Measurements from ENCODE around the gene CALM3. TPM values are rescaled to one million over a fixed set of nuclear protein-coding genes. Genes with fewer than 3 reads are reported as not detected.

CALM3 gene
- total RNA-seq, 1 donor from 2014 or later, result 181 TPM

DNA sequence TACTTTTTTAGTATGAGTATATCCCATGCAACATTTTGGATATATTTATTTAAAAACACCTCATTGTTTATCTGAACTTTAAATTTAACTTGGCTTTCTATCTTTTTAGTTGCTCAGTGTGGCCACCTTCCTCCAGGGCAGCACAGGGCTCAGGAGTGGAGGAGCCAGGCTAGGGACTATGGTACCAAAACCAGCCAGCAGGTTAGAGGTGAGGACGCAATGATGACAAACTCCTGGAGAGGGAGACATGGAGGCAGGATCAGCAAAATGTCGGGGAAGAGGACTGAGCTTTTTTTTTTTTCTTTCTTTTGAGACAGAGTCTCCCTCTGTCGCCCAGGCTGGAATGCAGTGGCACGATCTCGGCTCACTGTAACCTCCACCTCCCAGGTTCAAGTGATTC, 29.6 kb upstream of the CALM3 start:
- DNase-seq (ENCODE audit: low read depth), result no peak
- TF ChIP-seq, protein P1, sequence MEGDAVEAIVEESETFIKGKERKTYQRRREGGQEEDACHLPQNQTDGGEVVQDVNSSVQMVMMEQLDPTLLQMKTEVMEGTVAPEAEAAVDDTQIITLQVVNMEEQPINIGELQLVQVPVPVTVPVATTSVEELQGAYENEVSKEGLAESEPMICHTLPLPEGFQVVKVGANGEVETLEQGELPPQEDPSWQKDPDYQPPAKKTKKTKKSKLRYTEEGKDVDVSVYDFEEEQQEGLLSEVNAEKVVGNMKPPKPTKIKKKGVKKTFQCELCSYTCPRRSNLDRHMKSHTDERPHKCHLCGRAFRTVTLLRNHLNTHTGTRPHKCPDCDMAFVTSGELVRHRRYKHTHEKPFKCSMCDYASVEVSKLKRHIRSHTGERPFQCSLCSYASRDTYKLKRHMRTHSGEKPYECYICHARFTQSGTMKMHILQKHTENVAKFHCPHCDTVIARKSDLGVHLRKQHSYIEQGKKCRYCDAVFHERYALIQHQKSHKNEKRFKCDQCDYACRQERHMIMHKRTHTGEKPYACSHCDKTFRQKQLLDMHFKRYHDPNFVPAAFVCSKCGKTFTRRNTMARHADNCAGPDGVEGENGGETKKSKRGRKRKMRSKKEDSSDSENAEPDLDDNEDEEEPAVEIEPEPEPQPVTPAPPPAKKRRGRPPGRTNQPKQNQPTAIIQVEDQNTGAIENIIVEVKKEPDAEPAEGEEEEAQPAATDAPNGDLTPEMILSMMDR (conservative IDR thresholded peaks at IDR 0.05; ENCODE audit: low read depth, low read length), result peak; percentile 40
- H3K4me3 ChIP-seq (ENCODE audit: low read depth, low read length), result no peak overlapping the region

DNA sequence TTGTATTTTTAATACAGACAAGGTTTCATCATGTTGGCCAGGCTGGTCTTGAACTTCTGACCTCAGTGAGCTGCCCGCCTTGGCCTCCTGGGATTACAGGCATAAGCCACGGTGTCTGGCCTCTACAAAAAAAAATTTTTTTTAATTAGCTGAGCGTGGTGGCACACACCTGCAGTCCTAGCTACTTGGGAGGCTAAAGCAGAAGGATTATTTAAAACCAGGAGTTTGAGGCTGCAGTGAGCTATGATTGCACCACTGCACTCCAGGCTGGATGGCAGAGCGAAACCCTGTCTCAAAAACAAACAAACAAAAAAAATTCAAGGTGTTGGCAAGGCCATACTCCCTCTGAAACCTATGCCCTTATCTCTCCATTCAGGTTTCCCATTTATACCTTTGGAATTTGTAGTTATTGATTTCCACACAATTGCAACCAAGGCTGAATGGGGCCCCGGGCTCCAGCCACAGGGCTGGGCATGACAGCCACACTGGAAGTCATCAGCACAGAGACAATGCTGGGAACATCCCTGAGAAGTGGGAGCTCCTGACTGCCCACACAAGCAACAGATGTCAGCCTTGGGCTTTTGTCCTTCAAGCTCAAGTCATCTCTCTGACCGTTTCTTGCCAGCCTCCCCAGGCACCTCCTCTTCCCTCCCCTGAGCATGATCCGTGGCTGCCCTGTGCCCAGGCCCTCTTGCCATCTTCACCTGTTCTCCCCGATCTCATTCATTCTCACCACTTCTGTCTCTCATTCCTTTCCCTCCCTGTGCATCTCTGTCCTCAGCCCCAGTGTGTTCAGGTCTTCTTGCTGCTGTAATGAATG, 27.2 kb upstream of the CALM3 start:
- no peak overlapping the region for H3K4me3 ChIP-seq (ENCODE audit: low read depth, low read length)
- TF ChIP-seq, protein P1 (conservative IDR thresholded peaks at IDR 0.05; ENCODE audit: low read depth, low read length), result no peak
- DNase-seq (ENCODE audit: low read depth), result no peak

DNA sequence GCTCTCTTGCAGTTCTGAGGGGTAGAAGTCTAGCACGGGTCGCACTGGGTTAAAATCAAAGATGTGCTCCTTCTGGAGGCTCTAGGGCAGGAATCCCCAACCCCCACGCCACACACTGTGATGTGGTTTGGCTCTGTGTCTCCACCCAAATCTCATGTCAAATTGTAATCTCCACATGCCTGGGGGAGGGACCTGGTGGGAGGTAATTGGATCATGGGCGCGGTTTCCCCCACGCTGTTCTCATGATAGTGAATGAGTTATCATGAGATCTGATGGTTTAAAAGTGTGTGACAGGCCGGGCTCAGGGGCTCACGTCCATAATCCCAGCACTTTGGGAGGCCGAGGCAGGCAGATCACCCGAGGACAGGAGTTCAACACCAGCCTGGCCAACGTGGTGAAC, 26.6 kb upstream of the CALM3 start:
- TF ChIP-seq, protein P1 (conservative IDR thresholded peaks at IDR 0.05; ENCODE audit: low read depth, low read length), result no peak
- H3K4me3 ChIP-seq (ENCODE audit: low read depth, low read length), result no peak overlapping the region
- DNase-seq (ENCODE audit: low read depth), result no peak

DNA sequence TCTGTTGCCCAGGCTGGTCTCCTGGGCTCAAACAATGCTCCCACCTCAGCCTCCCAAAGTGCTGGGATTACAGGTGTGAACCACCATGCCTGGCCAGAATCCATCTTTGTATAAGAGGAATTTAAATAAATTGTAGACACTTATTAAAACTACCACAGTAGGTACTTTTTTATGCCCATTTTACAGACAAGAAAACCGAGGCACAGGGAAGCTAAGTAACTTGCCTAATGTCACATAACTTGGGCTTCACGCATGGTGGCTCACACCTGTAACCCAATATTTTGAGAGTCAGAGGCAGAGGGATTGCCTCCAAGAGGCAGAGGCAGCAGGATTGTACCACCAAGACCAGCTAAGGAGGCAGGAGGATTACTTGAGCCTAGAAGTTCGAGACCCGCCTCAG, 22.7 kb upstream of the CALM3 start:
- no peak overlapping the region for H3K4me3 ChIP-seq (ENCODE audit: low read depth, low read length)
- DNase-seq (ENCODE audit: low read depth), result no peak
- TF ChIP-seq, protein P1 (conservative IDR thresholded peaks at IDR 0.05; ENCODE audit: low read depth, low read length), result no peak

DNA sequence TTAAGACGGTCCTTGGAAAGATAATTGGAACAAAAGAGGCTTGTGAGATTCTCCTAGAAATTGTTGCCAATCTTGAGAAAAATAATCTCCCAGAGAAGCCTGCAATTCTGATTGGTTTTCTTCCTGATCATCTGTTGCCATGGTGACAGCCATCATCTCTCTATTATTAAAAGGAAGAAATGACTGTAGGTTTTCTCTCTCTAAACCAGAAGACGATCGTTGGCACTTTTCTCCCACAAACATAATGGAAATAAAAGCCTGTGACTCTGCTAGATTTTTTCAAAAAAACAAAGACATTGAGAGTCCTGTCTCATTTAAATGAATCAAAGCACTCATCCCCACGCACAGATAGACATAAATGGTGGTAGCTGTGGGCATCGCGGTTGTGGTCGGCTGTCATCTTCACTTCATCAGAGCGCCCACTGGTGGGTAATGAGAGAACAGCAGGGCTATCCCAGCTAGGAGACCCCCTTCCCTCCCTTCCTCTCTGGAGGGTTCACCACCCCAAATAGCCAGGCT, 21.7 kb upstream of the CALM3 start:
- TF ChIP-seq, protein P1 (conservative IDR thresholded peaks at IDR 0.05; ENCODE audit: low read depth, low read length), result no peak
- H3K4me3 ChIP-seq (ENCODE audit: low read depth, low read length), result no peak overlapping the region
- no peak for DNase-seq (ENCODE audit: low read depth)

DNA sequence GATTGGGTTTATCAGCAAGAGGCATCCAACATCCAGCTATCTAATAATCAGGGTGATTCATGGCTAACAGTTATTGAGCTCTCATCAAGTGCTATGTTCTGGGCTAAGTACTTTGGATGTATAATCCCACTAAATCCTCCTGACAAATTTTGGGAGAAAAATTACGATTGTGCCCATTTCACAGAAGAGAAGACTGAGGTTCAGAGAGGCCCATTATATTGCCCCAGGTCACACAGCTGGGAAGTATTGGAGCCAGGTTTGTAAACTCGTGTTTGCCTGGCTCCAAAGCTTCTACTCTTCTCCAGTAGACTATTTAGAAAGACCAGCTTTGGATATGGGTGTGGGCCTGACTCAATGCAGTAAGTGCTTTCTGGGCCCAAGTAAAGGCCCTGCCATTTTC, 20.9 kb upstream of the CALM3 start:
- H3K4me3 ChIP-seq (ENCODE audit: low read depth, low read length), result no peak overlapping the region
- TF ChIP-seq, protein P1 (conservative IDR thresholded peaks at IDR 0.05; ENCODE audit: low read depth, low read length), result no peak
- no peak for DNase-seq (ENCODE audit: low read depth)

DNA sequence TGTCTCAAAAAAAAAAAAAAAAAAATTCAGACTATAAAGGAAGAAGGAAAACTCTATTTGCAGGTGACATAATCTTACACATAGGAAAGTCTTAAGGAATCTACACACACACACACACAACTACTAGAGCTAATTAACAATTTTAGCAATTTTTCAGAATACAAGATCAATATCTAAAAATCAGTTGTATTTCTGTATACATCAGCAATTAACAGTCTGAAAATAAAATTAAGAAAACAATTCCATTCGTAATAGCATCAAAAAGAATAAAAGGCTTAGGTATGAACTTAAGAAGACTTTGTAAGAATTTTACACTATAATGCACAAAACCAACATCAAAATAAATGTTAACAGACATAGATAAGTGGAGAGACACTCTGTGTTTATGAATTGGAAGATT, 15.6 kb upstream of the CALM3 start:
- DNase-seq (ENCODE audit: low read depth), result no peak
- TF ChIP-seq, protein P1 (conservative IDR thresholded peaks at IDR 0.05; ENCODE audit: low read depth, low read length), result no peak
- no peak overlapping the region for H3K4me3 ChIP-seq (ENCODE audit: low read depth, low read length)
